ENCODE data around the gene GOLPH3. TPM values are rescaled to one million over a fixed set of nuclear protein-coding genes. Genes with fewer than 3 reads are reported as not detected.
"Not testable (repeated sequence)": the region's sequence is repeated elsewhere in the genome, so short reads cannot be mapped to it uniquely, and the experiment has no call there.

The GOLPH3 gene
- total RNA-seq, 1 experiment from 2014 or later = 98.7 TPM

- Histone ChIP-seq H2BK120ac (ENCODE audit: low read depth, low read length, poor library complexity, severe bottlenecking) (no peak overlapping the region), H3K79me1 (ENCODE audit: insufficient read depth, low read depth, low read length, poor library complexity, severe bottlenecking) (no peaks in the 10 kb centered on the region), H3K56ac (ENCODE audit: insufficient read length, low read depth, low read length) (no peak overlapping the region), H4K20me1 (ENCODE audit: control insufficient read depth, insufficient read depth, insufficient read length) (no peaks in the 10 kb centered on the region), H2BK5ac (ENCODE audit: insufficient read length, low read length) (no peak overlapping the region), H3K23ac (ENCODE audit: insufficient read length, low read depth, low read length) (no peak overlapping the region), H4K8ac (replicated peaks; ENCODE audit: insufficient read length, low read depth, low read length) (no peak overlapping the region), H3K4me1 (ENCODE audit: insufficient read depth, low read length) (no peaks in the 10 kb centered on the region; the same call in 1 of the 2 replicates), H3T11ph (ENCODE audit: low read length) (no peak overlapping the region), H3K4me2 (ENCODE audit: insufficient read depth, insufficient read length, low read length) (no peak overlapping the region), H3K18ac (ENCODE audit: insufficient read length, low read depth, low read length) (no peak overlapping the region), H3K27ac (ENCODE audit: insufficient read length, low read depth, low read length) (no peak overlapping the region), H3K9ac (ENCODE audit: extremely low read depth, insufficient read length, low read length) (no peak overlapping the region), H2BK20ac (ENCODE audit: low read depth, low read length, poor library complexity, severe bottlenecking) (no peak overlapping the region), H3K23me2 (ENCODE audit: insufficient read length, low read depth, low read length, poor library complexity, severe bottlenecking) (no peaks in the 10 kb centered on the region), H3K14ac (ENCODE audit: insufficient read depth, low read length) (no peak overlapping the region), H3K9me3 (ENCODE audit: control insufficient read depth, low read depth, low read length) (no peaks in the 10 kb centered on the region), H3K27me3 (ENCODE audit: insufficient read depth, low read length) (no peaks in the 10 kb centered on the region), H3K79me2 (ENCODE audit: insufficient read depth, low read length) (no peaks in the 10 kb centered on the region), H4K5ac (ENCODE audit: insufficient read length, low read depth, low read length) (no peak overlapping the region), H2AFZ (ENCODE audit: low read length) (no peak overlapping the region), H2AK5ac (ENCODE audit: insufficient read length, low read length) (no peak overlapping the region), H3K4ac (ENCODE audit: low read depth, low read length) (no peak overlapping the region), H2BK15ac (ENCODE audit: low read depth, low read length) (no peak overlapping the region), H2BK12ac (ENCODE audit: insufficient read length, low read depth, low read length) (no peak overlapping the region), H4K91ac (ENCODE audit: insufficient read length, low read depth, low read length) (no peak overlapping the region)
- H3K9me3 Mint-ChIP-seq = peaks cover 16 to 17% of the 10 kb centered on the region in 2 experiments
- H3K27me3 Mint-ChIP-seq (ENCODE audit: low read depth) = no peaks in the 10 kb centered on the region; the same call in 1 of the 2 replicates
- H3K4me3 Mint-ChIP-seq = peak overlapping the region in 1 of 2 experiments; percentile 39; a peak in 2 of 5 replicates
- WGBS (ENCODE audit: extremely low coverage, insufficient read length, low lambda C conversion rate) = no CpG with 5 or more reads among the region's 3 CpGs
- peaks cover 4 to 8% (median 6%) of the 10 kb centered on the region in 3 experiments; a peak in 6 of 7 replicates for H3K36me3 Mint-ChIP-seq (ENCODE audit: insufficient read depth in 1 of 3, low read depth in 3 of 3)
- peak overlapping the region in 2 of 3 experiments; percentile 10 to 28; a peak in 2 of 7 replicates for H3K27ac Mint-ChIP-seq
- no peak for DNase-seq
- H3K4me1 Mint-ChIP-seq = peaks cover 5 to 9% of the 10 kb centered on the region in 2 experiments
- TF ChIP-seq, protein P1, sequence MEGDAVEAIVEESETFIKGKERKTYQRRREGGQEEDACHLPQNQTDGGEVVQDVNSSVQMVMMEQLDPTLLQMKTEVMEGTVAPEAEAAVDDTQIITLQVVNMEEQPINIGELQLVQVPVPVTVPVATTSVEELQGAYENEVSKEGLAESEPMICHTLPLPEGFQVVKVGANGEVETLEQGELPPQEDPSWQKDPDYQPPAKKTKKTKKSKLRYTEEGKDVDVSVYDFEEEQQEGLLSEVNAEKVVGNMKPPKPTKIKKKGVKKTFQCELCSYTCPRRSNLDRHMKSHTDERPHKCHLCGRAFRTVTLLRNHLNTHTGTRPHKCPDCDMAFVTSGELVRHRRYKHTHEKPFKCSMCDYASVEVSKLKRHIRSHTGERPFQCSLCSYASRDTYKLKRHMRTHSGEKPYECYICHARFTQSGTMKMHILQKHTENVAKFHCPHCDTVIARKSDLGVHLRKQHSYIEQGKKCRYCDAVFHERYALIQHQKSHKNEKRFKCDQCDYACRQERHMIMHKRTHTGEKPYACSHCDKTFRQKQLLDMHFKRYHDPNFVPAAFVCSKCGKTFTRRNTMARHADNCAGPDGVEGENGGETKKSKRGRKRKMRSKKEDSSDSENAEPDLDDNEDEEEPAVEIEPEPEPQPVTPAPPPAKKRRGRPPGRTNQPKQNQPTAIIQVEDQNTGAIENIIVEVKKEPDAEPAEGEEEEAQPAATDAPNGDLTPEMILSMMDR (conservative IDR thresholded peaks at IDR 0.05) = no peak
These were observed 36.0 kb upstream of the GOLPH3 start for GRCh38 chr5:32210151-32210550.

DNA sequence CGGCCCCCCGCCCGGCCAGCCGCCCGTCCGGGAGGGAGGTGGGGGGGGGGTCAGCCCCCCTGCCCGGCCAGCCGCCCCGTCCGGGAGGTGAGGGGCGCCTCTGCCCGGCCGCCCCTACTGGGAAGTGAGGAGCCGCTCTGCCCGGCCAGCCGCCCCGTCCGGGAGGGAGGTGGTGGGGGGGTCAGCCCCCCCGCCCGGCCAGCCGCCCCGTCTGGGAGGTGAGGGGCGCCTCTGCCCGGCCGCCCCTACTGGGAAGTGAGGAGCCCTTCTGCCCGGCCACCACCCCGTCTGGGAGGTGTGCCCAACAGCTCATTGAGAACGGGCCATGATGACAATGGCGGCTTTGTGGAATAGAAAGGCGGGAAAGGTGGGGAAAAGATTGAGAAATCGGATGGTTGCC, 34.7 kb upstream of the GOLPH3 start:
- H2BK20ac ChIP-seq (ENCODE audit: low read depth, low read length, poor library complexity, severe bottlenecking); H3K36me3 Mint-ChIP-seq (ENCODE audit: insufficient read depth in 1 of 3, low read depth in 3 of 3); H2AK5ac ChIP-seq (ENCODE audit: insufficient read length, low read length); H3K9ac ChIP-seq (ENCODE audit: extremely low read depth, insufficient read length, low read length); H2BK120ac ChIP-seq (ENCODE audit: low read depth, low read length, poor library complexity, severe bottlenecking); H3K27ac ChIP-seq (ENCODE audit: insufficient read length, low read depth, low read length); DNase-seq; H4K20me1 ChIP-seq (ENCODE audit: control insufficient read depth, insufficient read depth, insufficient read length); H3K27ac Mint-ChIP-seq; H3K4me1 Mint-ChIP-seq; H3K79me1 ChIP-seq (ENCODE audit: insufficient read depth, low read depth, low read length, poor library complexity, severe bottlenecking); H4K8ac ChIP-seq (replicated peaks; ENCODE audit: insufficient read length, low read depth, low read length); H3T11ph ChIP-seq (ENCODE audit: low read length); H3K4ac ChIP-seq (ENCODE audit: low read depth, low read length); H3K27me3 Mint-ChIP-seq (ENCODE audit: low read depth); H3K4me2 ChIP-seq (ENCODE audit: insufficient read depth, insufficient read length, low read length); H3K4me3 Mint-ChIP-seq; H4K5ac ChIP-seq (ENCODE audit: insufficient read length, low read depth, low read length); H3K23me2 ChIP-seq (ENCODE audit: insufficient read length, low read depth, low read length, poor library complexity, severe bottlenecking); H3K27me3 ChIP-seq (ENCODE audit: insufficient read depth, low read length); H3K79me2 ChIP-seq (ENCODE audit: insufficient read depth, low read length); H2BK15ac ChIP-seq (ENCODE audit: low read depth, low read length); H2BK12ac ChIP-seq (ENCODE audit: insufficient read length, low read depth, low read length); H2AFZ ChIP-seq (ENCODE audit: low read length); H3K4me1 ChIP-seq (ENCODE audit: insufficient read depth, low read length); H3K9me3 ChIP-seq (ENCODE audit: control insufficient read depth, low read depth, low read length); H2BK5ac ChIP-seq (ENCODE audit: insufficient read length, low read length); H4K91ac ChIP-seq (ENCODE audit: insufficient read length, low read depth, low read length); H3K23ac ChIP-seq (ENCODE audit: insufficient read length, low read depth, low read length); H3K14ac ChIP-seq (ENCODE audit: insufficient read depth, low read length); H3K56ac ChIP-seq (ENCODE audit: insufficient read length, low read depth, low read length); H3K18ac ChIP-seq (ENCODE audit: insufficient read length, low read depth, low read length): not testable (repeated sequence)
- no CpG with 5 or more reads among the region's 31 CpGs for WGBS (ENCODE audit: extremely low coverage, insufficient read length, low lambda C conversion rate)
- peaks cover 14 to 16% of the 10 kb centered on the region in 2 experiments for H3K9me3 Mint-ChIP-seq

Measured in H9 (cell line).